ENCODE results near the gene PICK1. TPM values are rescaled to one million over a fixed set of nuclear protein-coding genes. Genes with fewer than 3 reads are reported as not detected.

The PICK1 gene
- total and polyA plus RNA-seq, 2 of the 8 experiments (the other 6 are each of a cell fraction or from before 2014, with no cell fraction given): 20.4 to 22.9 TPM

GRCh38 chr22:38087855-38088254 is 30.7 kb downstream of the PICK1 start:
- Histone ChIP-seq H3K23me2 (ENCODE audit: low read depth, low read length) (peaks cover 2% of the 10 kb centered on the region; the same call in 1 of the 2 replicates), H3K4me2 (ENCODE audit: insufficient read depth in 1 of 2, low read depth in 2 of 2, low read length in 2 of 2) (no peak overlapping the region; a peak in 1 of 4 replicates)
- POLR2A ChIA-PET (ENCODE audit: partially characterized antibody): interaction anchor here (0.5 to 1.8 kb wide), 4 partner anchors 9 to 182 kb away, joined by 3 to 10 read pairs (median 3); no protein-coding TSS in a partner anchor

More at GRCh38 chr22:38087855-38088254, 30.7 kb downstream of the PICK1 start:
- WGBS, 2 experiments (ENCODE audit: extremely low coverage in 1 of 2, insufficient coverage in 1 of 2, insufficient read length in 1 of 2, insufficient replicate concordance in 2 of 2, low coverage in 1 of 2, low lambda C conversion rate in 2 of 2, missing lambda C conversion rate in 1 of 2): 92% methylated on average over 11 of the region's 12 CpGs; no CpG with 5 or more reads in 1 of the 2 experiments
- peak overlapping the region; percentile 40; the same call in 1 of the 2 replicates for H2BK15ac ChIP-seq (ENCODE audit: low read length)
- H4K8ac ChIP-seq (ENCODE audit: extremely low read depth, insufficient read depth, low read length): no peak overlapping the region
- H3K79me1 ChIP-seq (ENCODE audit: low read depth, low read length): no peaks in the 10 kb centered on the region
- no peak overlapping the region; the same call in 1 of the 2 replicates for H2BK12ac ChIP-seq (ENCODE audit: low read depth, low read length)
- no peaks in the 10 kb centered on the region for H3K9me3 ChIP-seq (ENCODE audit: insufficient read depth in 2 of 2, low read depth in 1 of 2, low read length in 1 of 2)
- H3K14ac ChIP-seq (ENCODE audit: insufficient read length): no peak overlapping the region
- FAIRE-seq: no peak
- H2BK120ac ChIP-seq (replicated peaks; ENCODE audit: low read depth, low read length): no peak overlapping the region
- no peak overlapping the region for H2AFZ ChIP-seq (ENCODE audit: low read length)
- H4K20me1 ChIP-seq (replicated peaks in 1 of 2; ENCODE audit: control insufficient read depth in 1 of 2, insufficient read depth in 2 of 2, low read length in 2 of 2): peaks cover 0 to 2% of the 10 kb centered on the region in 2 experiments
- H2BK5ac ChIP-seq (ENCODE audit: low read depth, low read length): no peak overlapping the region
- no peak overlapping the region for H3K27ac ChIP-seq (ENCODE audit: low read depth, low read length)
- no peaks in the 10 kb centered on the region for H3K79me2 ChIP-seq (ENCODE audit: control insufficient read depth in 1 of 2, insufficient read depth in 2 of 2, low read length in 2 of 2)
- no peak overlapping the region for H3K56ac ChIP-seq (replicated peaks; ENCODE audit: insufficient read length, low read depth, low read length)
- DNase-seq (ENCODE audit: low read depth in 1 of 2, low spot score in 2 of 2): no peak
- H3K36me3 ChIP-seq (ENCODE audit: control insufficient read depth in 2 of 4, insufficient read depth in 4 of 4, low read length in 3 of 4): no peaks in the 10 kb centered on the region
- CTCF ChIA-PET (ENCODE audit: partially characterized antibody): interaction anchor here (3.3 to 4.8 kb wide), 2 partner anchors 12 to 13 kb away, joined by 34 to 64 read pairs; no protein-coding TSS in a partner anchor
- no peak overlapping the region for H3K9ac ChIP-seq (replicated peaks in 1 of 4; ENCODE audit: extremely low read depth in 1 of 4, low read depth in 3 of 4, low read length in 3 of 4)
- H4K91ac ChIP-seq (replicated peaks; ENCODE audit: insufficient read length, low read length): no peak overlapping the region
- peaks cover 0 to 23% (median 15%) of the 10 kb centered on the region in 4 experiments; a peak in 6 of 7 replicates for H3K4me1 ChIP-seq (replicated peaks in 1 of 4; ENCODE audit: control insufficient read depth in 3 of 4, insufficient read depth in 4 of 4, low read length in 3 of 4)
- H3K18ac ChIP-seq (ENCODE audit: extremely low read depth, low read length): no peak overlapping the region
- H2BK20ac ChIP-seq (ENCODE audit: low read length): 0 out of 2 replicates have a peak overlapping the region, but pooled peaks have one; percentile 18
- H4K5ac ChIP-seq (ENCODE audit: insufficient read length, low read depth, low read length): no peak overlapping the region
- H3K27me3 ChIP-seq (replicated peaks in 1 of 4; ENCODE audit: control insufficient read depth in 3 of 4, extremely low read depth in 1 of 4, insufficient read depth in 3 of 4, low read length in 3 of 4): peaks cover 0 to 9% (median 2%) of the 10 kb centered on the region in 4 experiments; a peak in 3 of 7 replicates
- no peak overlapping the region for H3K4me3 ChIP-seq (ENCODE audit: extremely low read depth in 1 of 4, insufficient read depth in 2 of 4, low read depth in 3 of 4, low read length in 4 of 4)
- H2AK5ac ChIP-seq (ENCODE audit: low read depth, low read length): no peak overlapping the region
- H3K23ac ChIP-seq (ENCODE audit: insufficient read length): no peak overlapping the region
- H3K4ac ChIP-seq (replicated peaks; ENCODE audit: insufficient read length, low read depth, low read length): peak overlapping the region; percentile 13
